K562 (cell line): ENCODE measurements around the gene NRG3. TPM values are rescaled to one million over a fixed set of nuclear protein-coding genes. Genes with fewer than 3 reads are reported as not detected.

Experiments
- ATAC-seq: fragments of 200-7000 bp; cut with Tn5 transposase; 3 replicates; pipeline ENCODE4 v1.9.1; 2020; ENCODE audit warnings: moderate library complexity
- BruUV-seq: library from RNA; stranded (reverse); fragments of 400-500 nt; replicated peaks from 2 replicates; lab custom pipeline; 2021; lab: Mats Ljungman, UMichigan
- CTCF ChIA-PET: fragments of 300-600 bp; formaldehyde crosslinking; extraction: SDS; loops from one replicate; lab custom pipeline; 2021; ENCODE audit warnings: low intra/inter-chr PET ratio; lab: Yijun Ruan, JAX
- POLR2A ChIA-PET: fragments of 300-600, 350-650 bp; sonication (Branson Sonifier 250); formaldehyde crosslinking; extraction: SDS; loops from one replicate; lab custom pipeline; 2021; ENCODE audit warnings: antibody characterized with exemption, inconsistent platforms; lab: Yijun Ruan, JAX
- DNase-seq, 4 experiments: peaks; one replicate each; pipeline versions ENCODE4 v3.0.0 to v3.0.0-alpha.2; 2011 to 2018; ENCODE audit warnings: low spot score in 3 of 4, mixed read lengths in 3 of 4; ENCODE audit errors: extremely low read depth in 1 of 4
- FAIRE-seq: peaks from 2 replicates; lab custom pipeline; 2011; peaks lifted over from hg19 to GRCh38; lab: Jason Lieb, UNC
- H2AFZ ChIP-seq: 2 replicates; pipeline ENCODE4 v1.6.0; 2011; ENCODE audit warnings: low read depth, low read length, control low read depth, inconsistent platforms
- H3K27ac ChIP-seq: fragments of 200-600 bp; 3 replicates; pipeline ENCODE4 v1.8.0; 2011; ENCODE audit warnings: low read depth, mild to moderate bottlenecking, control low read depth, inconsistent platforms, low read length, moderate library complexity, mixed read lengths; ENCODE audit errors: extremely low read depth
- H3K27me3 ChIP-seq, 2 experiments: fragments of 300-600 bp in 1 of 2; 2 replicates in 1 of 2; 3 replicates in 1 of 2; pipeline versions ENCODE4 v1.6.0 to v1.8.0; 2011; ENCODE audit warnings: inconsistent platforms in 2 of 2, low read length in 2 of 2, mild to moderate bottlenecking in 1 of 2, mixed read lengths in 1 of 2, moderate library complexity in 1 of 2; ENCODE audit not compliant: control insufficient read depth in 2 of 2, insufficient read depth in 2 of 2
- H3K36me3 ChIP-seq: fragments of 300-600 bp; 3 replicates; pipeline ENCODE4 v1.8.0; 2011; ENCODE audit warnings: mild to moderate bottlenecking, low read length, inconsistent platforms; ENCODE audit not compliant: control insufficient read depth, insufficient read depth
- H3K4me1 ChIP-seq, 2 experiments: fragments of 200-600 bp in 1 of 2; replicated peaks in 1 of 2; 2 replicates in 1 of 2; 3 replicates in 1 of 2; pipeline versions ENCODE4 v1.5.1 to v1.8.0; 2011; ENCODE audit warnings: inconsistent platforms in 2 of 2, low read length in 2 of 2, mild to moderate bottlenecking in 1 of 2, mixed read lengths in 1 of 2, moderate library complexity in 1 of 2; ENCODE audit not compliant: control insufficient read depth in 2 of 2, insufficient read depth in 2 of 2
- H3K4me2 ChIP-seq: 2 replicates; pipeline ENCODE4 v1.6.1; 2011; ENCODE audit warnings: low read length, control low read depth, inconsistent platforms, mixed read lengths; ENCODE audit not compliant: insufficient read depth
- H3K4me3 ChIP-seq: fragments of 200-600 bp; sonication (generic), shearing (Covaris generic); 2 replicates; pipeline ENCODE4 v1.5.1; 2016; ENCODE audit warnings: control low read depth, inconsistent platforms
- H3K79me2 ChIP-seq: fragments of 200-600 bp; 3 replicates; pipeline ENCODE4 v1.8.0; 2011; ENCODE audit warnings: low read length, inconsistent platforms; ENCODE audit not compliant: control insufficient read depth, insufficient read depth
- H3K9ac ChIP-seq, 2 experiments: 2 replicates each; pipeline versions ENCODE4 v1.6.0 to v1.6.1; 2011; ENCODE audit warnings: low read depth in 2 of 2, low read length in 2 of 2, control low read depth in 1 of 2, inconsistent platforms in 1 of 2, mild to moderate bottlenecking in 1 of 2, mixed read lengths in 1 of 2; ENCODE audit not compliant: insufficient read depth in 1 of 2
- H3K9me1 ChIP-seq: one replicate; pipeline ENCODE4 v1.6.0; 2011; ENCODE audit warnings: inconsistent platforms, mild to moderate bottlenecking, low read length, moderate library complexity; ENCODE audit not compliant: control insufficient read depth, insufficient read depth
- H3K9me3 ChIP-seq: replicated peaks from 2 replicates; pipeline ENCODE4 v1.5.1; 2011; ENCODE audit warnings: low read depth, low read length, inconsistent platforms; ENCODE audit not compliant: control insufficient read depth, insufficient read depth
- H4K20me1 ChIP-seq: replicated peaks from 2 replicates; pipeline ENCODE4 v1.6.1; 2011; ENCODE audit warnings: low read length, inconsistent platforms, mixed read lengths; ENCODE audit not compliant: control insufficient read depth, insufficient read depth
- BRD9 ChIP-seq: fragments of 450-650 bp; IDR thresholded peaks from 2 replicates; pipeline ENCODE4 v1.6.1; 2018; ENCODE audit warnings: low read depth; ENCODE audit not compliant: partially characterized antibody
- CEBPZ ChIP-seq: fragments of 150-350 bp; IDR thresholded peaks from 2 replicates; pipeline ENCODE4 v1.6.1; 2014; ENCODE audit warnings: low read depth, mild to moderate bottlenecking, low read length, borderline replicate concordance
- HDAC8 ChIP-seq: fragments of 450-650 bp; IDR thresholded peaks from 2 replicates; pipeline ENCODE4 v1.6.1; 2016; ENCODE audit warnings: mild to moderate bottlenecking, missing genetic modification characterization, moderate library complexity, missing compliant biosample characterization
- HMGN3 ChIP-seq: IDR thresholded peaks from 2 replicates; pipeline ENCODE4 v1.6.1; 2011; ENCODE audit warnings: borderline replicate concordance, low read depth, mild to moderate bottlenecking, mixed read lengths, low read length; ENCODE audit not compliant: insufficient read length; ENCODE audit errors: extremely low read depth
- KLF13 ChIP-seq: fragments of 450-650 bp; IDR thresholded peaks from 2 replicates; pipeline ENCODE4 v1.6.1; 2016; ENCODE audit warnings: missing genetic modification characterization, low read depth, mild to moderate bottlenecking, missing compliant biosample characterization, moderate library complexity, borderline replicate concordance
- MTF1 ChIP-seq: fragments of 250-450 bp; sonication (Bioruptor Pico); IDR thresholded peaks from 2 replicates; pipeline ENCODE4 v1.9.0; 2021; ENCODE audit warnings: moderate library complexity, mild to moderate bottlenecking, inconsistent platforms, borderline replicate concordance
- MYBL2 ChIP-seq, 2 experiments: fragments of 450-650 bp in 1 of 2; sonication (generic) in 1 of 2; formaldehyde crosslinking in 1 of 2; IDR thresholded peaks; 2 replicates each; pipeline versions ENCODE4 v1.6.1 to v1.8.1; 2017 to 2022; ENCODE audit warnings: borderline replicate concordance in 1 of 2, inconsistent platforms in 1 of 2, low read depth in 1 of 2, mild to moderate bottlenecking in 1 of 2, missing genetic modification reagents in 1 of 2, moderate library complexity in 1 of 2
- MYNN ChIP-seq, 2 experiments: sonication (generic); formaldehyde crosslinking in 1 of 2; IDR thresholded peaks; 2 replicates each; pipeline versions ENCODE4 v1.5.0 to v1.6.1; 2016 to 2020; ENCODE audit warnings: antibody characterized with exemption in 1 of 2, missing genetic modification reagents in 1 of 2
- PHB ChIP-seq: fragments of 250-450 bp; sonication (Bioruptor Pico); IDR thresholded peaks from 2 replicates; pipeline ENCODE4 v1.5.0; 2021
- SMARCA4 ChIP-seq: fragments of 450-650 bp; IDR thresholded peaks from 2 replicates; pipeline ENCODE4 v1.6.1; 2016
- SOX6 ChIP-seq: fragments of 450-650 bp; IDR thresholded peaks from 2 replicates; pipeline ENCODE4 v1.6.1; 2014; ENCODE audit warnings: mild to moderate bottlenecking
- SRSF3 ChIP-seq: fragments of 200-400 bp; formaldehyde crosslinking; IDR thresholded peaks from 2 replicates; pipeline ENCODE4 v1.6.1; 2016; ENCODE audit warnings: mild to moderate bottlenecking, low read length, moderate library complexity; ENCODE audit not compliant: insufficient read depth
- XRCC3 ChIP-seq: fragments of 450-650 bp; IDR thresholded peaks from 2 replicates; pipeline ENCODE4 v1.6.1; 2017; ENCODE audit warnings: mild to moderate bottlenecking, moderate library complexity
- ZBTB11 ChIP-seq, 3 experiments: fragments of 200-800 bp in 1 of 3; fragments of 250-450 bp in 1 of 3; fragments of 450-650 bp in 1 of 3; sonication (Bioruptor Pico) in 1 of 3; sonication (Bioruptor generic) in 1 of 3; formaldehyde crosslinking in 1 of 3; IDR thresholded peaks; 2 replicates each; pipeline versions ENCODE4 v1.6.1 to v1.8.0; 2016 to 2022; ENCODE audit warnings: mild to moderate bottlenecking in 2 of 3, missing genetic modification characterization in 2 of 3, missing compliant biosample characterization in 1 of 3, moderate library complexity in 1 of 3
- ZBTB7A ChIP-seq: IDR thresholded peaks from 2 replicates; pipeline ENCODE4 v1.6.1; 2011; ENCODE audit warnings: low read depth, mild to moderate bottlenecking, low read length, moderate library complexity, borderline replicate concordance; ENCODE audit not compliant: control insufficient read depth
- ZNF77 ChIP-seq: fragments of 250-450 bp; sonication (Bioruptor Pico); IDR thresholded peaks from 2 replicates; pipeline ENCODE4 v1.5.0; 2020
- WGBS: fragments of 100-300 bp; shearing (Covaris generic); methylation state at CpG from one replicate; pipeline ENCODE4 v1.1.6; 2016; ENCODE audit warnings: low coverage, mixed read lengths; ENCODE audit not compliant: insufficient coverage; ENCODE audit errors: missing lambda C conversion rate; 5-methylcytosine and 5-hydroxymethylcytosine counted together
- in situ Hi-C: fragments of 300-500 bp; cut with MboI; formaldehyde crosslinking; loops from 4 replicates; pipeline ENCODE4 v1.15.0; 2018; ENCODE audit warnings: inconsistent platforms, mixed read lengths
- intact Hi-C: fragments of 100-400 bp; cut with micrococcal nuclease; formaldehyde crosslinking; loops from 2 replicates; pipeline ENCODE4 v1.14.2; 2022
- polyA plus RNA-seq, 8 experiments: library from polyadenylated mRNA; depleted of rRNA in 4 of 8; stranded (reverse) in 5 of 8; unstranded in 3 of 8; fragments of >200 nt; fragmentation: Nextera tagmentation in 2 of 8; fragmentation: Illumina TruSeq in 1 of 8; extraction: Ambion mirVana in 2 of 8; extraction: Trizol in 1 of 8; gene quantifications; 2 replicates each; pipeline versions ENCODE4 v1.2.1 to v1.2.3, GENCODE V29; 2011 to 2014; ENCODE audit warnings: inconsistent platforms in 1 of 8, missing spikeins in 1 of 8
- total RNA-seq, 7 experiments: library from RNA; depleted of rRNA in 6 of 7; stranded (reverse); fragments of >200 nt in 6 of 7; fragmentation: Illumina TruSeq in 2 of 7; extraction: Trizol in 2 of 7; gene quantifications; 2 replicates each; pipeline versions ENCODE4 v1.2.1 to v1.2.3, GENCODE V29; 2011 to 2021; ENCODE audit warnings: low replicate concordance in 1 of 7

Gene NRG3
- total and polyA plus RNA-seq, 9 of the 15 experiments (the other 6 are each of a cell fraction or from before 2014, with no cell fraction given), result not detected

- Histone ChIP-seq H2AFZ (no peak overlapping the region), H3K4me1 (no peaks in the 10 kb centered on the region), H3K9ac (no peak overlapping the region), H3K36me3 (no peaks in the 10 kb centered on the region), H3K9me3 (no peaks in the 10 kb centered on the region), H4K20me1 (no peaks in the 10 kb centered on the region), H3K27me3 (no peaks in the 10 kb centered on the region), H3K4me3 (no peak overlapping the region), H3K9me1 (no peaks in the 10 kb centered on the region), H3K27ac (no peak overlapping the region), H3K4me2 (no peak overlapping the region), H3K79me2 (no peaks in the 10 kb centered on the region)
- FAIRE-seq (no peak), ATAC-seq (no peak), DNase-seq (no peak)
- ChIA-PET POLR2A (no interaction called here), CTCF (no interaction called here)
- in situ Hi-C loops (no loop called here), intact Hi-C loops (no loop called here)
- 0% methylated on average over 2 of the region's 2 CpGs for WGBS
- no TSS peak for BruUV-seq
- TF ChIP-seq SRSF3 (no peak), ZBTB7A (no peak), SOX6 (no peak), MTF1 (no peak), MYBL2 (IDR thresholded peaks at IDR 0.05; ENCODE audit: low read depth) (no peak), MYBL2 (CRISPR knock-in tag; IDR thresholded peaks at IDR 0.05; ENCODE audit: borderline replicate concordance) (no peak), CEBPZ (no peak), HDAC8 (tag) (no peak), KLF13 (tag) (no peak), XRCC3 (no peak), BRD9 (no peak), MYNN (IDR thresholded peaks at IDR 0.05) (no peak), MYNN (CRISPR knock-in tag; IDR thresholded peaks at IDR 0.05) (no peak), HMGN3 (no peak), ZBTB11 (CRISPR knock-in tag; IDR thresholded peaks at IDR 0.05) (no peak), PHB (no peak), ZNF77 (CRISPR knock-in tag) (no peak), SMARCA4 (no peak)
Observed at GRCh38 chr10:82934429-82934828, 1059.4 kb downstream of the NRG3 start.
